ENCODE data around the gene HSD17B12. TPM values are rescaled to one million over a fixed set of nuclear protein-coding genes. Genes with fewer than 3 reads are reported as not detected.
A peak's percentile ranks its signal among the peaks of the same experiment; 100 is the strongest.

Gene HSD17B12
- total and polyA plus RNA-seq, 2 of the 4 experiments (the other 2 are of a cell fraction) = 38.0 to 44.6 TPM

GRCh38 chr11:43833657-43834073, 153.1 kb downstream of the HSD17B12 start:
- H3K14ac ChIP-seq (replicated peaks; ENCODE audit: low read depth, low read length) = no peak overlapping the region
- no peak overlapping the region for H2AK5ac ChIP-seq (ENCODE audit: low read depth, low read length)
- H3K4ac ChIP-seq (ENCODE audit: low read depth, low read length) = no peak overlapping the region
- peaks cover 7% of the 10 kb centered on the region; the same call in 1 of the 2 replicates for H4K20me1 ChIP-seq (ENCODE audit: insufficient read depth, low read length)
- intact Hi-C loops (cut with micrococcal nuclease) = no loop called here
- BruUV-seq (replicated peaks) = no TSS peak
- H3K18ac ChIP-seq (ENCODE audit: low read depth, low read length) = no peak overlapping the region
- no CpG with 5 or more reads among the region's 1 CpG for WGBS, 2 experiments (ENCODE audit: extremely low coverage in 2 of 2, insufficient read length in 1 of 2)
- no peak overlapping the region for H4K91ac ChIP-seq (ENCODE audit: insufficient read depth, low read depth, low read length)
- no peak overlapping the region for H2AFZ ChIP-seq (replicated peaks; ENCODE audit: low read length, poor library complexity)
- dilution Hi-C loops (cut with HindIII; ENCODE audit: low sequenced_read_pairs, unreplicated experiment) = no loop called here
- POLR2A ChIA-PET (ENCODE audit: unreplicated experiment) = no interaction called here
- H2BK120ac ChIP-seq (ENCODE audit: low read depth, low read length) = no peak overlapping the region
- no peak overlapping the region for H2BK20ac ChIP-seq (ENCODE audit: low read depth, low read length)
- in situ Hi-C loops (cut with MboI; ENCODE audit: low sequenced_read_pairs) = no loop called here
- peaks cover 0 to 15% of the 10 kb centered on the region in 2 experiments; a peak in 1 of 4 replicates for H3K79me1 ChIP-seq (ENCODE audit: low read depth in 1 of 2, low read length in 2 of 2)
- 0 out of 2 replicates have a peak, but pooled peaks cover 4% of the 10 kb centered on the region for H3K9me1 ChIP-seq (ENCODE audit: insufficient read depth, low read length)
- TF ChIP-seq MAZ (IDR thresholded peaks at IDR 0.05; ENCODE audit: borderline replicate concordance, low read depth, low read length) (no peak), CEBPB (IDR thresholded peaks at IDR 0.05; ENCODE audit: low read depth, low read length) (peak; percentile 95)
- peaks cover 6% of the 10 kb centered on the region; the same call in 1 of the 2 replicates for H3K4me1 ChIP-seq (ENCODE audit: control insufficient read depth, insufficient read depth, low read length)
- H3K4me3 ChIP-seq (ENCODE audit: insufficient read depth, low read depth, low read length) = no peak overlapping the region
- no peak overlapping the region for H4K5ac ChIP-seq (ENCODE audit: low read depth, low read length)
- no peaks in the 10 kb centered on the region for H3K36me3 ChIP-seq (ENCODE audit: control insufficient read depth, insufficient read depth, low read length)
- H2BK5ac ChIP-seq (ENCODE audit: low read depth, low read length, poor library complexity, severe bottlenecking) = no peak overlapping the region
- H3K27ac ChIP-seq (ENCODE audit: insufficient read depth, low read length) = no peak overlapping the region
- DNase-seq = peak; percentile 90
- peak overlapping the region; percentile 46; the same call in 1 of the 2 replicates for H3K4me2 ChIP-seq (ENCODE audit: low read depth, low read length)
- no peaks in the 10 kb centered on the region for H3K9me3 ChIP-seq (ENCODE audit: control insufficient read depth, insufficient read depth, low read length)
- no peak overlapping the region for H2AK9ac ChIP-seq (replicated peaks; ENCODE audit: low read depth, low read length, poor library complexity)
- H2BK15ac ChIP-seq (ENCODE audit: low read depth, low read length) = no peak overlapping the region
- no peak for ATAC-seq (ENCODE audit: low read depth)
- no peak overlapping the region for H3K23ac ChIP-seq (ENCODE audit: low read depth, low read length)
- no peak overlapping the region for H3K56ac ChIP-seq (ENCODE audit: extremely low read depth, insufficient read depth, low read length)
- CTCF ChIA-PET = interaction anchor here (4.4 kb wide), 1 partner anchor 18 kb away, joined by 26 read pairs; no protein-coding TSS in a partner anchor
- no peak overlapping the region for H3K9ac ChIP-seq (ENCODE audit: low read depth, low read length)
- no peaks in the 10 kb centered on the region for H3K27me3 ChIP-seq (ENCODE audit: control insufficient read depth, insufficient read depth, low read length)
- H4K8ac ChIP-seq (ENCODE audit: low read depth in 2 of 2, low read length in 2 of 2) = no peak overlapping the region

All from IMR-90 (cell line).